Measurements from ENCODE around the gene HOPX.

DNA sequence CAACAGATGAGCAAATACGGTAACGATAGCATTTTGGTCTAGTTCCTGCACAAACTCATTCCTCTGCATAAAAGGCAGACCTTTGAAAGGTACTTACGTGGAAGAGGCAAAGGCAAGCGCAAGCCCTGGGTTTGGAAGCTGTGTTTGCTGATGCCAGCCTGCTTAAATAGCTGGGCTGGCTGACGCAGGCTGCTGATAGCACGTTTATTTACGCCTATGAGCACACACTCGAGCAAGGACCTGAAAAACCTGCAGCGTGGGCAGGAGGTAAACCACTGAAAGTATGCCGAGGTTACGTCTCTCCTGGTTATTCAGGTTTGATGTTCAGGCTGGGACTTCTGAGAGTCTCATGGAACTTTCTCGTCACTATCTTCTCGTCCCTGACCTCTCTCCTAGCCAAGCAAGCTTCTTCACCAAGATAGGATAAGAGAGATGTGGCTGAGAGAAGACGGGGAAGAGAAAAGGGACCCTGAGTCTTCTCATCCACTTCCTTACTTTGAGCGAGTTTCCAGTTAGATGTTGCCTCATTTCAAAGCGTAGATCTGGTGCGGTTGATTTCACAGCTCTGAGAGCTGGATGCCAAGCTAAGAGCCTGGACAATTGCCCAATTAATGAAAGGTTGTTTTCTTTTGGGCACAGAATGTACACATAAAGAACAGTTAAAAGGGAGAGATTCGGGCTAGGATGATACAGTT is at the start of gene HOPX:
- TF ChIP-seq, protein P1, sequence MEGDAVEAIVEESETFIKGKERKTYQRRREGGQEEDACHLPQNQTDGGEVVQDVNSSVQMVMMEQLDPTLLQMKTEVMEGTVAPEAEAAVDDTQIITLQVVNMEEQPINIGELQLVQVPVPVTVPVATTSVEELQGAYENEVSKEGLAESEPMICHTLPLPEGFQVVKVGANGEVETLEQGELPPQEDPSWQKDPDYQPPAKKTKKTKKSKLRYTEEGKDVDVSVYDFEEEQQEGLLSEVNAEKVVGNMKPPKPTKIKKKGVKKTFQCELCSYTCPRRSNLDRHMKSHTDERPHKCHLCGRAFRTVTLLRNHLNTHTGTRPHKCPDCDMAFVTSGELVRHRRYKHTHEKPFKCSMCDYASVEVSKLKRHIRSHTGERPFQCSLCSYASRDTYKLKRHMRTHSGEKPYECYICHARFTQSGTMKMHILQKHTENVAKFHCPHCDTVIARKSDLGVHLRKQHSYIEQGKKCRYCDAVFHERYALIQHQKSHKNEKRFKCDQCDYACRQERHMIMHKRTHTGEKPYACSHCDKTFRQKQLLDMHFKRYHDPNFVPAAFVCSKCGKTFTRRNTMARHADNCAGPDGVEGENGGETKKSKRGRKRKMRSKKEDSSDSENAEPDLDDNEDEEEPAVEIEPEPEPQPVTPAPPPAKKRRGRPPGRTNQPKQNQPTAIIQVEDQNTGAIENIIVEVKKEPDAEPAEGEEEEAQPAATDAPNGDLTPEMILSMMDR (IDR thresholded peaks at IDR 0.05; ENCODE audit: insufficient read depth, low read length) = no peak
- TF ChIP-seq, protein P2, sequence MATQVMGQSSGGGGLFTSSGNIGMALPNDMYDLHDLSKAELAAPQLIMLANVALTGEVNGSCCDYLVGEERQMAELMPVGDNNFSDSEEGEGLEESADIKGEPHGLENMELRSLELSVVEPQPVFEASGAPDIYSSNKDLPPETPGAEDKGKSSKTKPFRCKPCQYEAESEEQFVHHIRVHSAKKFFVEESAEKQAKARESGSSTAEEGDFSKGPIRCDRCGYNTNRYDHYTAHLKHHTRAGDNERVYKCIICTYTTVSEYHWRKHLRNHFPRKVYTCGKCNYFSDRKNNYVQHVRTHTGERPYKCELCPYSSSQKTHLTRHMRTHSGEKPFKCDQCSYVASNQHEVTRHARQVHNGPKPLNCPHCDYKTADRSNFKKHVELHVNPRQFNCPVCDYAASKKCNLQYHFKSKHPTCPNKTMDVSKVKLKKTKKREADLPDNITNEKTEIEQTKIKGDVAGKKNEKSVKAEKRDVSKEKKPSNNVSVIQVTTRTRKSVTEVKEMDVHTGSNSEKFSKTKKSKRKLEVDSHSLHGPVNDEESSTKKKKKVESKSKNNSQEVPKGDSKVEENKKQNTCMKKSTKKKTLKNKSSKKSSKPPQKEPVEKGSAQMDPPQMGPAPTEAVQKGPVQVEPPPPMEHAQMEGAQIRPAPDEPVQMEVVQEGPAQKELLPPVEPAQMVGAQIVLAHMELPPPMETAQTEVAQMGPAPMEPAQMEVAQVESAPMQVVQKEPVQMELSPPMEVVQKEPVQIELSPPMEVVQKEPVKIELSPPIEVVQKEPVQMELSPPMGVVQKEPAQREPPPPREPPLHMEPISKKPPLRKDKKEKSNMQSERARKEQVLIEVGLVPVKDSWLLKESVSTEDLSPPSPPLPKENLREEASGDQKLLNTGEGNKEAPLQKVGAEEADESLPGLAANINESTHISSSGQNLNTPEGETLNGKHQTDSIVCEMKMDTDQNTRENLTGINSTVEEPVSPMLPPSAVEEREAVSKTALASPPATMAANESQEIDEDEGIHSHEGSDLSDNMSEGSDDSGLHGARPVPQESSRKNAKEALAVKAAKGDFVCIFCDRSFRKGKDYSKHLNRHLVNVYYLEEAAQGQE (IDR thresholded peaks at IDR 0.05; ENCODE audit: insufficient replicate concordance, low read depth) = no peak

Data from HL-60 (cell line).